GM12878 (cell line): ENCODE measurements around the gene ATP1B2. TPM values are rescaled to one million over a fixed set of nuclear protein-coding genes. Genes with fewer than 3 reads are reported as not detected.

Source experiments
- BHLHE40 ChIP-seq, 2 experiments: fragments of 450-650 bp in 1 of 2; IDR thresholded peaks; 2 replicates each; pipeline ENCODE4 v1.6.1; 2011 to 2017; ENCODE audit warnings: low read depth in 2 of 2, borderline replicate concordance in 1 of 2, improper control_type of control experiment in 1 of 2, low read length in 1 of 2, mild to moderate bottlenecking in 1 of 2
- EP300 ChIP-seq, 2 experiments: fragments of 150-350 bp in 1 of 2; IDR thresholded peaks; 2 replicates each; pipeline ENCODE4 v1.6.1; 2011 to 2012; ENCODE audit warnings: low read depth in 2 of 2, low read length in 2 of 2, borderline replicate concordance in 1 of 2, improper control_type of control experiment in 1 of 2, inconsistent platforms in 1 of 2; ENCODE audit not compliant: control insufficient read depth in 1 of 2
- HDGF ChIP-seq: fragments of 450-650 bp; IDR thresholded peaks from 2 replicates; pipeline ENCODE4 v1.6.1; 2016; ENCODE audit warnings: antibody characterized with exemption
- KLF5 ChIP-seq: fragments of 450-650 bp; IDR thresholded peaks from 2 replicates; pipeline ENCODE4 v1.6.1; 2014; ENCODE audit warnings: mild to moderate bottlenecking; ENCODE audit not compliant: partially characterized antibody
- NR2F1 ChIP-seq: fragments of 450-650 bp; conservative IDR thresholded peaks from 2 replicates; pipeline ENCODE4 v1.6.1; 2017; ENCODE audit warnings: mild to moderate bottlenecking
- RB1 ChIP-seq: fragments of 450-650 bp; formaldehyde crosslinking; IDR thresholded peaks from 2 replicates; pipeline ENCODE4 v1.6.1; 2017; ENCODE audit warnings: mild to moderate bottlenecking, borderline replicate concordance
- polyA plus RNA-seq, 11 experiments: library from polyadenylated mRNA; depleted of rRNA in 4 of 11; unstranded in 6 of 11; stranded (reverse) in 5 of 11; fragments of >200 nt; fragmentation: Nextera tagmentation in 4 of 11; fragmentation: Illumina TruSeq in 1 of 11; extraction: Ambion mirVana in 4 of 11; extraction: Trizol in 1 of 11; gene quantifications; 1 replicate in 1 of 11; 2 replicates in 10 of 11; pipeline versions ENCODE4 v1.2.1 to v1.2.3, GENCODE V29; 2011 to 2016; ENCODE audit warnings: inconsistent platforms in 2 of 11, missing spikeins in 2 of 11, low read depth in 1 of 11
- total RNA-seq, 4 experiments: library from RNA; depleted of rRNA in 3 of 4; stranded (reverse); fragments of >200 nt in 3 of 4; fragmentation: Illumina TruSeq in 1 of 4; extraction: Trizol in 1 of 4; gene quantifications; 2 replicates each; pipeline versions ENCODE4 v1.2.1 to v1.2.3, GENCODE V29; 2013 to 2021
- TF ChIP-seq, protein P1 (sequence below): fragments of 450-650 bp; IDR thresholded peaks from 2 replicates; pipeline ENCODE4 v1.6.1; 2016; ENCODE audit warnings: mild to moderate bottlenecking, moderate library complexity, borderline replicate concordance
- TF ChIP-seq, protein P2 (sequence below): fragments of 450-650 bp; IDR thresholded peaks from 2 replicates; pipeline ENCODE4 v1.6.1; 2016; ENCODE audit warnings: mild to moderate bottlenecking
- TF ChIP-seq, protein P3 (sequence below): fragments of 450-650 bp; conservative IDR thresholded peaks from 2 replicates; pipeline ENCODE4 v1.6.1; 2017; ENCODE audit warnings: mild to moderate bottlenecking, moderate library complexity
- TF ChIP-seq, protein P4 (sequence below): fragments of 450-650 bp; IDR thresholded peaks from 2 replicates; pipeline ENCODE4 v1.6.1; 2017; ENCODE audit warnings: mild to moderate bottlenecking, moderate library complexity
- TF ChIP-seq, protein P5 (sequence below): fragments of 450-650 bp; IDR thresholded peaks from 2 replicates; pipeline ENCODE4 v1.6.1; 2017; ENCODE audit warnings: mild to moderate bottlenecking, moderate library complexity

The ATP1B2 gene
- total and polyA plus RNA-seq, 10 of the 15 experiments (the other 5 are each of a cell fraction or from before 2014, with no cell fraction given) = 0.03 to 0.29 (median 0.15) TPM; not detected in 3

DNA sequence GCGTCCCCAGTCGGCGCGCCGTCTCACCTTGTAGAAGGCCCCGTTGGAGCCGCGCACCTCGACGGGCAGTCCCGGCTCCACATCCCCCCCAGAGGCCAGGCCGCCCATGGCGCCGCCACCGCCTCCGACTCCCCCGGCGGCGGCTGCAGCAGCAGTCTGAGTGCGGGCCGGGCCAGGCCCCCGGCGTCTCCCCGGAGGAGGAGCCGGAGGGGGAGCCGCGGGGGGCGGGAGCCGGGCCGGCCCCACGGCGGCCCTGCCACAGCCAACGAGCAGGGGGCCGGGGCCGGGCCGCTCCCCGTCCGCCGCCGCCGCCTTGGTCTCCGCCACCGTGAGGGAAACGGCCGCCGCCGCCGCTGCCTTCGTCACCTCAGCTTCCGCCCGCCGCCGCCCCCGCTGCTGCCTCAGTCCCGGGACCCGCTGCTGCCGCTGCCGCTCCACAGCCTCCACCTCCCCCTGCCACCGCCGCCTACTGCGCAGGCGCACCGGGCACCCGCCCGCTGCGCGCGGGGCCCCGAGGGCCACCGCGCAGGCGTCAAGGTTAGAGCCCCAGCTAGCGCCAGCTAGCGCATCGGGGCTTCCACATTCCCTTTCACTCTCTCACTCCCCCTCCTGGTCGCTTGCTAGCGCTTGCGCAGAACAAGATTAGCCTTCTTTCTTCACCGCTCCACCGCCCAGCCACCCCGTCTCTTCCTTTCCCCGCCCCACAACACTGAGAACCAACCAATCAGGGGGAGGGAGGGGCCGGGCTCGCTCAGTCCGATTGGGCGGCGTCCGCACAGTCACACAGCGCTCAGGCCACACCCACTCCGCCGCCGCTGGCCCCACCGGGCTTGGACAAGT is 36.1 kb upstream of the ATP1B2 start, which contains the start of gene FXR2 (continued):
- TF ChIP-seq, protein P1, sequence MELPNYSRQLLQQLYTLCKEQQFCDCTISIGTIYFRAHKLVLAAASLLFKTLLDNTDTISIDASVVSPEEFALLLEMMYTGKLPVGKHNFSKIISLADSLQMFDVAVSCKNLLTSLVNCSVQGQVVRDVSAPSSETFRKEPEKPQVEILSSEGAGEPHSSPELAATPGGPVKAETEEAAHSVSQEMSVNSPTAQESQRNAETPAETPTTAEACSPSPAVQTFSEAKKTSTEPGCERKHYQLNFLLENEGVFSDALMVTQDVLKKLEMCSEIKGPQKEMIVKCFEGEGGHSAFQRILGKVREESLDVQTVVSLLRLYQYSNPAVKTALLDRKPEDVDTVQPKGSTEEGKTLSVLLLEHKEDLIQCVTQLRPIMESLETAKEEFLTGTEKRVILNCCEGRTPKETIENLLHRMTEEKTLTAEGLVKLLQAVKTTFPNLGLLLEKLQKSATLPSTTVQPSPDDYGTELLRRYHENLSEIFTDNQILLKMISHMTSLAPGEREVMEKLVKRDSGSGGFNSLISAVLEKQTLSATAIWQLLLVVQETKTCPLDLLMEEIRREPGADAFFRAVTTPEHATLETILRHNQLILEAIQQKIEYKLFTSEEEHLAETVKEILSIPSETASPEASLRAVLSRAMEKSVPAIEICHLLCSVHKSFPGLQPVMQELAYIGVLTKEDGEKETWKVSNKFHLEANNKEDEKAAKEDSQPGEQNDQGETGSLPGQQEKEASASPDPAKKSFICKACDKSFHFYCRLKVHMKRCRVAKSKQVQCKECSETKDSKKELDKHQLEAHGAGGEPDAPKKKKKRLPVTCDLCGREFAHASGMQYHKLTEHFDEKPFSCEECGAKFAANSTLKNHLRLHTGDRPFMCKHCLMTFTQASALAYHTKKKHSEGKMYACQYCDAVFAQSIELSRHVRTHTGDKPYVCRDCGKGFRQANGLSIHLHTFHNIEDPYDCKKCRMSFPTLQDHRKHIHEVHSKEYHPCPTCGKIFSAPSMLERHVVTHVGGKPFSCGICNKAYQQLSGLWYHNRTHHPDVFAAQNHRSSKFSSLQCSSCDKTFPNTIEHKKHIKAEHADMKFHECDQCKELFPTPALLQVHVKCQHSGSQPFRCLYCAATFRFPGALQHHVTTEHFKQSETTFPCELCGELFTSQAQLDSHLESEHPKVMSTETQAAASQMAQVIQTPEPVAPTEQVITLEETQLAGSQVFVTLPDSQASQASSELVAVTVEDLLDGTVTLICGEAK = no peak
- peak; percentile 99 for TF ChIP-seq HDGF
- TF ChIP-seq KLF5 = peak; percentile 76
- 0 out of 4 replicates have a peak, but pooled peaks of 1 of the 2 experiments have one; percentile 18 for TF ChIP-seq EP300 (IDR thresholded peaks at IDR 0.05; ENCODE audit: borderline replicate concordance in 1 of 2, control insufficient read depth in 1 of 2, low read depth in 2 of 2, low read length in 2 of 2)
- TF ChIP-seq, protein P2, sequence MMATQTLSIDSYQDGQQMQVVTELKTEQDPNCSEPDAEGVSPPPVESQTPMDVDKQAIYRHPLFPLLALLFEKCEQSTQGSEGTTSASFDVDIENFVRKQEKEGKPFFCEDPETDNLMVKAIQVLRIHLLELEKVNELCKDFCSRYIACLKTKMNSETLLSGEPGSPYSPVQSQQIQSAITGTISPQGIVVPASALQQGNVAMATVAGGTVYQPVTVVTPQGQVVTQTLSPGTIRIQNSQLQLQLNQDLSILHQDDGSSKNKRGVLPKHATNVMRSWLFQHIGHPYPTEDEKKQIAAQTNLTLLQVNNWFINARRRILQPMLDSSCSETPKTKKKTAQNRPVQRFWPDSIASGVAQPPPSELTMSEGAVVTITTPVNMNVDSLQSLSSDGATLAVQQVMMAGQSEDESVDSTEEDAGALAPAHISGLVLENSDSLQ = peak; percentile 73; the same call in 1 of the 2 replicates
- TF ChIP-seq, protein P3, sequence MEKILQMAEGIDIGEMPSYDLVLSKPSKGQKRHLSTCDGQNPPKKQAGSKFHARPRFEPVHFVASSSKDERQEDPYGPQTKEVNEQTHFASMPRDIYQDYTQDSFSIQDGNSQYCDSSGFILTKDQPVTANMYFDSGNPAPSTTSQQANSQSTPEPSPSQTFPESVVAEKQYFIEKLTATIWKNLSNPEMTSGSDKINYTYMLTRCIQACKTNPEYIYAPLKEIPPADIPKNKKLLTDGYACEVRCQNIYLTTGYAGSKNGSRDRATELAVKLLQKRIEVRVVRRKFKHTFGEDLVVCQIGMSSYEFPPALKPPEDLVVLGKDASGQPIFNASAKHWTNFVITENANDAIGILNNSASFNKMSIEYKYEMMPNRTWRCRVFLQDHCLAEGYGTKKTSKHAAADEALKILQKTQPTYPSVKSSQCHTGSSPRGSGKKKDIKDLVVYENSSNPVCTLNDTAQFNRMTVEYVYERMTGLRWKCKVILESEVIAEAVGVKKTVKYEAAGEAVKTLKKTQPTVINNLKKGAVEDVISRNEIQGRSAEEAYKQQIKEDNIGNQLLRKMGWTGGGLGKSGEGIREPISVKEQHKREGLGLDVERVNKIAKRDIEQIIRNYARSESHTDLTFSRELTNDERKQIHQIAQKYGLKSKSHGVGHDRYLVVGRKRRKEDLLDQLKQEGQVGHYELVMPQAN = peak; percentile 91
- TF ChIP-seq RB1 = peak; percentile 88
- peak; percentile 7 to 85; a peak in 2 of 4 replicates for TF ChIP-seq BHLHE40 (IDR thresholded peaks at IDR 0.05; ENCODE audit: borderline replicate concordance in 1 of 2, low read depth in 2 of 2, low read length in 1 of 2)
- TF ChIP-seq, protein P4, sequence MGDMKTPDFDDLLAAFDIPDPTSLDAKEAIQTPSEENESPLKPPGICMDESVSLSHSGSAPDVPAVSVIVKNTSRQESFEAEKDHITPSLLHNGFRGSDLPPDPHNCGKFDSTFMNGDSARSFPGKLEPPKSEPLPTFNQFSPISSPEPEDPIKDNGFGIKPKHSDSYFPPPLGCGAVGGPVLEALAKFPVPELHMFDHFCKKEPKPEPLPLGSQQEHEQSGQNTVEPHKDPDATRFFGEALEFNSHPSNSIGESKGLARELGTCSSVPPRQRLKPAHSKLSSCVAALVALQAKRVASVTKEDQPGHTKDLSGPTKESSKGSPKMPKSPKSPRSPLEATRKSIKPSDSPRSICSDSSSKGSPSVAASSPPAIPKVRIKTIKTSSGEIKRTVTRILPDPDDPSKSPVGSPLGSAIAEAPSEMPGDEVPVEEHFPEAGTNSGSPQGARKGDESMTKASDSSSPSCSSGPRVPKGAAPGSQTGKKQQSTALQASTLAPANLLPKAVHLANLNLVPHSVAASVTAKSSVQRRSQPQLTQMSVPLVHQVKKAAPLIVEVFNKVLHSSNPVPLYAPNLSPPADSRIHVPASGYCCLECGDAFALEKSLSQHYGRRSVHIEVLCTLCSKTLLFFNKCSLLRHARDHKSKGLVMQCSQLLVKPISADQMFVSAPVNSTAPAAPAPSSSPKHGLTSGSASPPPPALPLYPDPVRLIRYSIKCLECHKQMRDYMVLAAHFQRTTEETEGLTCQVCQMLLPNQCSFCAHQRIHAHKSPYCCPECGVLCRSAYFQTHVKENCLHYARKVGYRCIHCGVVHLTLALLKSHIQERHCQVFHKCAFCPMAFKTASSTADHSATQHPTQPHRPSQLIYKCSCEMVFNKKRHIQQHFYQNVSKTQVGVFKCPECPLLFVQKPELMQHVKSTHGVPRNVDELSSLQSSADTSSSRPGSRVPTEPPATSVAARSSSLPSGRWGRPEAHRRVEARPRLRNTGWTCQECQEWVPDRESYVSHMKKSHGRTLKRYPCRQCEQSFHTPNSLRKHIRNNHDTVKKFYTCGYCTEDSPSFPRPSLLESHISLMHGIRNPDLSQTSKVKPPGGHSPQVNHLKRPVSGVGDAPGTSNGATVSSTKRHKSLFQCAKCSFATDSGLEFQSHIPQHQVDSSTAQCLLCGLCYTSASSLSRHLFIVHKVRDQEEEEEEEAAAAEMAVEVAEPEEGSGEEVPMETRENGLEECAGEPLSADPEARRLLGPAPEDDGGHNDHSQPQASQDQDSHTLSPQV = no peak
- TF ChIP-seq, protein P5, sequence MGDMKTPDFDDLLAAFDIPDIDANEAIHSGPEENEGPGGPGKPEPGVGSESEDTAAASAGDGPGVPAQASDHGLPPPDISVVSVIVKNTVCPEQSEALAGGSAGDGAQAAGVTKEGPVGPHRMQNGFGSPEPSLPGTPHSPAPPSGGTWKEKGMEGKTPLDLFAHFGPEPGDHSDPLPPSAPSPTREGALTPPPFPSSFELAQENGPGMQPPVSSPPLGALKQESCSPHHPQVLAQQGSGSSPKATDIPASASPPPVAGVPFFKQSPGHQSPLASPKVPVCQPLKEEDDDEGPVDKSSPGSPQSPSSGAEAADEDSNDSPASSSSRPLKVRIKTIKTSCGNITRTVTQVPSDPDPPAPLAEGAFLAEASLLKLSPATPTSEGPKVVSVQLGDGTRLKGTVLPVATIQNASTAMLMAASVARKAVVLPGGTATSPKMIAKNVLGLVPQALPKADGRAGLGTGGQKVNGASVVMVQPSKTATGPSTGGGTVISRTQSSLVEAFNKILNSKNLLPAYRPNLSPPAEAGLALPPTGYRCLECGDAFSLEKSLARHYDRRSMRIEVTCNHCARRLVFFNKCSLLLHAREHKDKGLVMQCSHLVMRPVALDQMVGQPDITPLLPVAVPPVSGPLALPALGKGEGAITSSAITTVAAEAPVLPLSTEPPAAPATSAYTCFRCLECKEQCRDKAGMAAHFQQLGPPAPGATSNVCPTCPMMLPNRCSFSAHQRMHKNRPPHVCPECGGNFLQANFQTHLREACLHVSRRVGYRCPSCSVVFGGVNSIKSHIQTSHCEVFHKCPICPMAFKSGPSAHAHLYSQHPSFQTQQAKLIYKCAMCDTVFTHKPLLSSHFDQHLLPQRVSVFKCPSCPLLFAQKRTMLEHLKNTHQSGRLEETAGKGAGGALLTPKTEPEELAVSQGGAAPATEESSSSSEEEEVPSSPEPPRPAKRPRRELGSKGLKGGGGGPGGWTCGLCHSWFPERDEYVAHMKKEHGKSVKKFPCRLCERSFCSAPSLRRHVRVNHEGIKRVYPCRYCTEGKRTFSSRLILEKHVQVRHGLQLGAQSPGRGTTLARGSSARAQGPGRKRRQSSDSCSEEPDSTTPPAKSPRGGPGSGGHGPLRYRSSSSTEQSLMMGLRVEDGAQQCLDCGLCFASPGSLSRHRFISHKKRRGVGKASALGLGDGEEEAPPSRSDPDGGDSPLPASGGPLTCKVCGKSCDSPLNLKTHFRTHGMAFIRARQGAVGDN = peak; percentile 74
- peak; percentile 71 for TF ChIP-seq NR2F1
- TF ChIP-seq, all 136 proteins: peak for 36
